GM19240 (cell line): ENCODE results near the gene GPR35.

Experiments
- DNase-seq: peaks from one replicate; pipeline ENCODE4 v3.0.0; 2011; ENCODE audit warnings: low spot score; ENCODE audit not compliant: insufficient read length

Gene GPR35, protein sequence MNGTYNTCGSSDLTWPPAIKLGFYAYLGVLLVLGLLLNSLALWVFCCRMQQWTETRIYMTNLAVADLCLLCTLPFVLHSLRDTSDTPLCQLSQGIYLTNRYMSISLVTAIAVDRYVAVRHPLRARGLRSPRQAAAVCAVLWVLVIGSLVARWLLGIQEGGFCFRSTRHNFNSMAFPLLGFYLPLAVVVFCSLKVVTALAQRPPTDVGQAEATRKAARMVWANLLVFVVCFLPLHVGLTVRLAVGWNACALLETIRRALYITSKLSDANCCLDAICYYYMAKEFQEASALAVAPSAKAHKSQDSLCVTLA

GRCh38 chr2:240624950-240625621 is at the start of gene GPR35:
Gene GPR35, plus strand, starts transcription at chr2:240625480. Its CDS starts 4,473 bp downstream, at chr2:240629953.
- DNase-seq: no peak

DNA sequence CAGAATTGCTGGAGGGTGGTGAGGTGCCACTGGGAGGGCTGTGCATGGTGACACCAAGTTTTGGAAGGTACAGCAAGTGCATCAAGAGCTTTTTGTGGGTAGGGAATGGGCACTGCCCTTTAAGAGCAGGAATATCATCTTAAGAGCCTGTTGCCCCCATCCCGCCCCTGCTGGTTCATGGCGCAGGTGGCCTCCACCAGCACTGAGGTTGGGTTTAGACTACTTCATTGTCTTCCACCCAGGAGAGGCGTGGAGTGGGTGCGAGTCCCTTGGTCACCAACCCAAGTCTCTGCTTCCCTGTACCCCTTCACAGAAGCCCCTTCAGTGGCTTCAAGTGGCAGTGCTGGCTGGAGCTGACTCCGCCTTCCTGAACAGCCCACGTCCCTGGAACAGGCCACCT is 49.2 kb upstream of the GPR35 start:
- no peak for DNase-seq

DNA sequence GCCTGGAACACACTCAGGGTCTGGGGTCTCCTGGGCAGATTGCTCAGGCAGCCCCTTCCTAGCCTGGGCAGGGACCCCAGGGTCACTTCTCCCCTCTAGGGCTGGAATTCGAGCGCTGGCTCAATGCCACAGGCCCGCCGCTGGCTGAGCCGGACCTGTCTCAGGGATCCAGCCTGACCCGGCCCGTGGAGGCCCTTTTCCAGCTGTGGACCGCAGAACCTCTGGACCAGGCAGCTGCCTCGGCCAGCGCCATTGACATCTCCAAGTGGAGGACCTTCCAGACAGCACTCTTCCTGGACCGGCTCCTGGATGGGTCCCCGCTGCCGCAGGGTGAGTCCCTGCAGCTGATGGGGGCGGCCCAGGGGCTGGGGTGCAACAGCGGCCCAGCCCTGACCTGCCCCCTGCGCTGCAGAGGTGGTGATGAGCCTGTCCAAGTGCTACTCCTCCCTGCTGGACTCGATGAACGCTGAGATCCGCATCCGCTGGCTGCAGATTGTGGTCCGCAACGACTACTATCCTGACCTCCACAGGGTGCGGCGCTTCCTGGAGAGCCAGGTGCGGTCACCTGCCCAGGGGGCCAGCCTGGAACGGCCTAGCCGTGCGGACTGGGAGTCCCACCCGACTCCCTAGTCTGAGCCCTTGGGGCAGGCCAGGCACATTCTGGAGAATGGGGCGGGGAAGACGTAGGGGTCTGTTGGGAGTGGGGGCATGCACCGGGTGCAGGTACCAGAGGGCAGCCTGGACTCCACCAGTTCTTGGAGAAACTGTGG is 48.7 kb upstream of the GPR35 start:
- DNase-seq: no peak

- DNase-seq: no peak
Observed at GRCh38 chr2:240577281-240578109, 47.8 kb upstream of the GPR35 start.

DNA sequence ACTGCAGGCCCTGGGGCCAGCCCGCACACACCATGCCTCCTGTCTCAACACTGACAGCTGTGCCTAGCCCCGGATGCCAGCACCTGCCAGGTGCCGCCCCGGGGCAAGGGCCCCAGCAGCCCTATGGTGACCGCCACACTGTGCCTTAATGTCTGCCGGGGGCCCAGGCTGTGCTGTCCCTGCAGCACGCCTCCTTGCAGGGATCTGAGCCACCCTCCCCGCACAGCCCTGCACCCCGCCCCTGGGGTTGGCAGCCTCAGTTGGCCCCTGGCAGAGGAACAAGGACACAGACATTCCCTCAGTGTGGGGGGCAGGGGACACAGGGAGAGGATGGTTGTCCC is 47.2 kb upstream of the GPR35 start:
- DNase-seq: no peak

DNA sequence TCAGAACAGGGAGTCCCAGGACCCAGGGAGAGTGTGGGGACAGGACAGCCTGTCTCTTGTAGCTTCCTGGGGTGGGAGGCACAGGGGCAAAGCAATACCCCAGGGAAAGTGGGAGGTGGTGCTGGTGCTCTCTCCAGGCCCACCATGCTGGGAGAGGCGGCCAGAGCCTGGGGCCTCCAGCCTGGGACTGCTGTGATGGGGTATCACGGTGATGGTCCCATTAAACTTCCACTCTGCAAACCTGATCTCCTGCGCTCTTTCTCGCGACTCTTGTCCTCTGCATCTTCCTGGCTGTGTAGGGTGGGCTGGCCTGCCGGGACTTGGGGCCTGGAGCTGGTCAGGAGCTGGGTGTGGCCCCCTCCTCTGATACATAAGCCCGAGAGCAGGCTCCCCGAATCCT is 46.8 kb upstream of the GPR35 start:
- DNase-seq: no peak

DNA sequence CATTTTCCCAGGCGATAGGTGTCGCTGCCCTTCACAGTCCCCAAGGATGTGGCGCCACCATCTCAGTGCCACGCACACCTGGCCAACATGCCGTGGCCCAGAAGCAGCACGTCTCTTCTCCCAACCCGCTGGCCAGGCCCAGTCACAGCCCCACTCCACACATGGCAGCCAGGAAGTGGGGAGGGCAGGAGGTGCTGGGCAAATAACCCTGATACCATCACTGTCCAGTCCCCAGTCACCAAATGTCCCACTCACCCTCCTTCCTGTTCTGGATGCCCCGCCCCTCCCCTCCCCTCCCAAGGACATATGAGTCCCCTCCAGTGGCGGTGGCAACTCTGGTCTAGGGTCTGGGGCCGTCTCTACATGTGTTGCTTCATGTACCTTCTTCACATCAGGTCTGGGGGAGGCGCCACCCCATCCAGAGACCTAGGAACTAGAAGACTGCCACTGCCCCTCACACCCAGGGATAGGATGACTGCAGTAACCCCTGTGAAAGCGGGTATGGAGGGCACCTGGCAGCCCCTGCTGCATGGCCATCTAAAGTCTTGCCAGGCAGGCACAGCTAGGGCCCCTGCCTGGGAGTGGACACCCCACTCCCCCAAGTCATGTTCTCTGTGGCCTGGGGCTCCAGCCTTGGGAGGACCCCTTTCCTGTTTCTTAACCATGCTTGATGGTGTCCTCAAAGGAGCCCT is 46.1 kb upstream of the GPR35 start:
- no peak for DNase-seq

- DNase-seq: no peak
Observed at GRCh38 chr2:240579771-240580614, 45.3 kb upstream of the GPR35 start.

DNA sequence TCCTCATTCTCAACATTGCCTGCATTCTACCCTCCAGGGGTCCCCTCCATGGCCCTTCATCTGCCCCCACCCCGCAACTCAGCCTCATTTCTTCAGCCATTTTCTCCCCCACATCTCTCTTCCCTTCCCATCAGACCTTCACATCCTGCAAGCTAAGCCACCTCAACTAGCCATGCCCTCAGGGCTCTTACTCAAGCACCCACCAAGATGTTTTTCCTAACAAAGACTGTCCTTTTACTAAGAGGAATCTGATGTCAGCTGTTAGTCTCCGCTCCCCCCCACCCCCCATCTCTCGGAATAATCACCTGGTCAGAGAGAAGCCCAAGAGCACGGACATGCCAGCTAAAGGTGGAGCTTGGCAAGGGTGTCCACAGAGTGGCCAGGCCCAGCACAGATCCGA is 43.5 kb upstream of the GPR35 start:
- no peak for DNase-seq

- DNase-seq: no peak
Observed at GRCh38 chr2:240582781-240583180, 42.5 kb upstream of the GPR35 start.

- no peak for DNase-seq
Observed at GRCh38 chr2:240583774-240584173, 41.5 kb upstream of the GPR35 start.

GRCh38 chr2:240584486-240585031 is 40.7 kb upstream of the GPR35 start:
- DNase-seq: no peak

- DNase-seq: no peak
Observed at GRCh38 chr2:240585101-240585500, 40.2 kb upstream of the GPR35 start.

DNA sequence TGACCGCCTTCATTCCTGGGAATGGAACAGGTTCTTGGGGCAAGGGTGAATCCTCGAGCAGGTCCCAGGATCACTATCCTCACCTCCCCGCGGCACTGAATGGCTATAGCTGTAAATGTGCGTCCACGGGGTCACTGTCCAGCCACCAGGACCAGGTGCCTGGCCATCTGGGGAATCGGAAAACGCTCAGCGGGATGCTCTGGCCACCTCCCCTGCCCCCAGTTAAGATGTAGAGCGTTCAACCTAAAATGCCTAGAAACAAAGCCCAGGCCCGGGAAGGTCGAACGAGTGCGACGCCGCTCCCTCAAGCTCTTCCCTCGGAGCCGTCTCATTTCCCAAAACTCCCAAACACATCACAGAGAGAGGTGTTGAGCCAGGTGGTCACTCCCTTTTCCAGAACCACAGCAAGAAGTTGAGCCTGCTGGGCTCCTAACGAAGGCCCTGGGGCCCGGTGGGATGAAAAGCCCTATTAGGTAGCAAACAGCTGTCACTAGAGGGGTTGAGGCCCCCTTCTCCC is 39.5 kb upstream of the GPR35 start:
- DNase-seq: no peak

DNA sequence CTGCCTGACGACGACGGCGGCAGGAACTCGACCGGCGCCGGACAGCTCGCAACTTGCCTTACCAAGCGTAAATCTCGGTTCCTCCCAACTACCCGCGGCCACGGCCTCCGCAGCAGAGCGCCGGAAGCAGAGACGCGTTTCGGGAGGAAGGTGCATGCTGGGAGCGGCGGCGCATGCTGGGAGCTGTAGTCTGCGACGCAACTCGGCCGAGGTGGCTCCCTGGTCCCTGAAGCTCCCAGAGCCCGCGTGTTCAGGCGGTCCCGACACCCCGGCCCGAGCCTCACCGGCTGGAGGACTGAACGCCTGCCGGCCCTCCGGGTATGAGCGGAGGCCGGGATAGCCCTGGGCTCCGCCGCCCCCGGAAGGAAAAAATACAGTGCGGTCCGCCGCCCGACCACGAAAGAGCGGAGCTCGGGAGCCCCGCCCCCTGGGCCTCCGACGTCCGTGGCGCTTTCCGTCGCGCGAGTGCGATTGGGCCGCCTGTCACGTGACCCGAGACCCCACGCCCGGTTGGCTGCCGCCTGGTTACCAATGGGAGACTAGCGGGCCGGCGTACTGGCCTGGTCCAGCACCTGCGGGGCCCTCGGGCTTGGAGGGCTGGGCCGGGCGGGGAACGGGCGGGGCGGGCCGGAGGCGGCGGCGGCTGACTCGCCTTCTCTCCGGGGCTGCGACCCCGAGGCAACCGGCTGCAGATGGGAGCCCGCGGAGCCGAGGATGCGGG is 38.9 kb upstream of the GPR35 start, which contains the start of gene CAPN10:
Gene CAPN10 (plus strand): TSS at position 537 of the 721 bp plus-strand sequence. CDS start 178 bp downstream, at position 715.
- peak; percentile 88 for DNase-seq

- DNase-seq: no peak
Observed at GRCh38 chr2:240586919-240587800, 38.1 kb upstream of the GPR35 start.

DNA sequence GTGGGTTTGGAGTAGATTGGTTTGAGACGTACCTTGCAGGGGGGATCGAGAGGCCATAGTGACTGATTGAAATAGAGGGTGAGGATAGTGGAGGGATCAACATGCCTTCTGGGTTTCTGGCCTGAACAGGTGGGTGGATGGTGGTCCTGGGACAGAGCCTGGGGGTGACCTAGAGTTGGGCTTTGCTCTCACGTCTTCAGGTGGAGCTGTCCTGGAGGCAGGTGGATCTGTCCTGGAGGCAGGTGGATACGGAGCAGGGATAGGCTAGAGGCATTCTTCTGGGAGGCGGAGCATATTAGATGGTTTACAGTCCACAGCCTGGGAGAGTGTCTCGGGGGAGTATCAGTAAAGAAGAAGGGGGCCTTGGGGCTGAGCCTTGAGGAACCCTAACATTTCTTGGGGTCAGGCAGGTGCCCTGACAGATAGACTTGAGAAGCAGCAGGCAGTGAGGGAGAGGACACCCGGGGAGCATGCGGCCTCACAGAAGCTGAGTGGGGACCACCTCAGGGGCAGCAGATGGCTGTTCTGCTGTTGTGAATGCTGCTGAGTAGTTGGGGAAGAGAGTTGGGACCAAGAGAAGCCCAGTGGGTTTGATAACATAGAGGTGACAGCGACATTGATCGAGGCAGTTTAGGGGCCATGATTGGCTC is 37.1 kb upstream of the GPR35 start:
- no peak for DNase-seq
